Dermis microvascular lymphatic vessel endothelial cell (primary cell): ENCODE measurements around the gene SYT5. TPM values are rescaled to one million over a fixed set of nuclear protein-coding genes. Genes with fewer than 3 reads are reported as not detected.
"Not testable (repeated sequence)": the region's sequence is repeated elsewhere in the genome, so short reads cannot be mapped to it uniquely, and the experiment has no call there.

Experiments
- DNase-seq, 2 donors: peaks; one replicate each; pipeline versions ENCODE4 v3.0.0 to v3.0.0-alpha.2; 2010; ENCODE audit warnings: low read depth in 2 of 2
- total RNA-seq: library from RNA; depleted of rRNA; stranded (reverse); fragments of >200 nt; gene quantifications from 2 replicates; pipeline ENCODE4 v1.2.1, GENCODE V29; 2014

SYT5 gene
- total RNA-seq, 1 donor from 2014 or later = under 0.01 TPM

DNA sequence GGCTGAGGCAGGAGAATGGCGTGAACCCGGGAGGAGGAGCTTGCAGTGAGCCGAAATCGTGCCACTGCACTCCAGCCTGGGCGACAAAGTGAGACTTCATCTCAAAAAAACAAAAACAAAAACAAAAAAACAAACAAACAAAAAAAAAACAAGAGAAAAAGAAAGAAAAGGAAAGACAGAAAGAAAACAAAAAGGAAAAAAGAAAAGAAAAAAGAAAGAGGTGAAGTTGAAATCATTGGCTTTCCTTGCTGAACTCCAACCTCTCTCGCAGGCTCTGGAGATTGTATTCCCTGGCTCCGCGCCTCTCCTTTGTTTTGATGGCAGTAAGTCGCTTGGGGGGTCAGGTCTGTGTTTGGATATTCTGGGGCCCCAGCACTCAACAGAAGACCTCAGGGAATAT, 7.8 kb downstream of the SYT5 start:
- DNase-seq = not testable (repeated sequence)

DNA sequence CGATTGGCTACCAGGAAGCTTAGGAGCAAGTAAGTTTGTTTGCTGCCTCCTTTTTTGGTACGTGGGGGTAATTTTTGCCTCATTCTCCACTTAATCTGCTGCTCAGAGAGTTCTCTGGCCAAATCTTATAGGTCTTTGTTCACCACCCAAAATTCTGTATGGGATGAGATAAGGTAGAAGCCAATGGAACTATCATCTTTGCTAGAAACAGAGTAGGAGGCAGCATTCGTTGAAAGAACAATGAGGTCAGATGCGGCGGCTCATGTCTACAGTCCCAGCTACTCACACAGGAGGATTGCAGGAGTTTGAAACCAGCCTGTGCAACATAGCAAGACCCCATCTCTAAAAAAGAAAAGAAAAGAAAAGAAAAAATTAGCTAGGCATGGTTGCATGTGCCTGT, 8.6 kb downstream of the SYT5 start:
- no peak for DNase-seq

DNA sequence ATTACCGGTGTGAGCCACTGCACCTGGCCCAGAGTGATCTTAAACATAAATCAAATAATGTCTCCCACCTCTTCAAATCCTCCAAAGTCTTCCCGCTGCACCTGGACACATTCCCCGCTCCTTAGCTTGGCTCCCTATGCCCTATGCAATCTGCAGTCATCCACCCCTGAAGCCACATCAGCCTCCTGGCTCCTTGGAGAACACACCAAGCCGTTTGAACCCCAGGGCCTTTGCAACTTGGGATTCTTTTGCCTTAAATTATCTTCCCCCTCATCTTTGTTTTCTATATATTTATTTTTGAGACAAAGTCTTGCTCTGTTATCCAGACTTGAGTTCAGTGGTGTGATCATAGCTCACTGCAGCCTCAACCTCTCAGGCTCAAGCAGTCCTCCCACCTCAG, 11.0 kb downstream of the SYT5 start:
- no peak for DNase-seq

DNA sequence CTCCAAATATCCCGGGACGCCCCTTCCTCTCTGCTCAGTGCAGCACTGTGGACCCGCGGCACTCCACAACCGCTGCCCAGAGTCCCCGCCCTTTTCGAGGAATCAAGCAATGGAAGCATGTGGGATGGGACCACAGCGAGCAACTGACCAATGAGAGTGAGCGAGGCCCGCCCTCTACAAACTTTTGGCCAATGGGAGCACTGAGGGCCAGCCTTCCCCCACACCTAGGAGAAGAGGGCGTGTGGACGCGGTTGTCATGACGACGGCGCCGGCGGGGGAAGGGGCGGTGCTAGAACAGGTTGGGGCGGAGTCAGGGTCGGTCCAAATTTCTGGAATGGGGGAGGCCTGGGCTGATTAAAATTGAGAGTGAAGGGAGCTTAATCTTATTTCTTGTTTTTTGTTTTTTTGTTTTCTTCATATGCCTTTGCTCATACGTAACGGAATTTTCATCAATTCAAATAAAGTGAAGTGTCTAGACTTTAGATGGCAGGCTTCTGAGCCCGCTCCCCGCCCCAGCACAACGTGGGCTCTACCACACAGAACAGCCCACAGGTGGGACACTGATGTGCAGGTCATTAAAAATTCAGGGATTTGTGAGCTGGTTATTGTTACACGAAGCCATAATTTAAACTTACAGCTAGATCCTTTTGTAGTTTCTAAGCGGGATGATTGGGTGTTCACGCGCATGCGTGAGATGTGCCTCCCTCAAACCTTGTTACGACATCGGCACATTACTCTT, 13.4 kb downstream of the SYT5 start, which contains the start of gene DNAAF3:
TSS of gene DNAAF3 (minus strand) at position 84 of the 739 bp plus-strand sequence. CDS start 200 bp downstream, outside the sequence.
- DNase-seq = peak; percentile 96 to 99

DNA sequence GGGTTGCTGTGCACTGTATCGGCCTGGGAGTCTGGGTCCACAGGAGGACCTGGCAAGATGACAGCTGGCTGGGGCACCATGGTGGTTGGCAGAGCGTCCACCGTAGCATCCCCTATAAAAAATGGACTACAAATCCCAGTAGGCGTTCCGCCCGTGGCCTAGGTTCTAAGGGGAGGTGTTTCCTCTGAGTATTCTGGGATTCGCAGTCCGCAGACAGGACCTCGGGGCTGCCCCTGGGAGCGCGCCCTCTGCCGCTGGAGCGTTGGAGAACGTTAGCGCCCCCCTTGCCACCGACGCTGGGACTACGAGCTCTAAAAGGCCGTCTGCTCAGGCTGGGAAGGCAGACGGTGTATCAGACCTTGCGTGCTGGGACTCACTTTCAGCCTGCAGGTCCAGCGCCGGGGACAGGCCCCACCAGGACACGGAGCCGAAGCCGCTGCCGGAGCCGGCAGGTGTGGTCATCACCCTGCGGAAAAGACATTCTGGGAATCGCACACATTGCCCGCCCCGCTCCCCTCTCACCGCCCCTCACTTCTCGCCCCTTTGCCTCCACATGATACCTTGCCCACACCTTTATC, 14.0 kb downstream of the SYT5 start:
- peak; percentile 67 to 83 for DNase-seq

DNA sequence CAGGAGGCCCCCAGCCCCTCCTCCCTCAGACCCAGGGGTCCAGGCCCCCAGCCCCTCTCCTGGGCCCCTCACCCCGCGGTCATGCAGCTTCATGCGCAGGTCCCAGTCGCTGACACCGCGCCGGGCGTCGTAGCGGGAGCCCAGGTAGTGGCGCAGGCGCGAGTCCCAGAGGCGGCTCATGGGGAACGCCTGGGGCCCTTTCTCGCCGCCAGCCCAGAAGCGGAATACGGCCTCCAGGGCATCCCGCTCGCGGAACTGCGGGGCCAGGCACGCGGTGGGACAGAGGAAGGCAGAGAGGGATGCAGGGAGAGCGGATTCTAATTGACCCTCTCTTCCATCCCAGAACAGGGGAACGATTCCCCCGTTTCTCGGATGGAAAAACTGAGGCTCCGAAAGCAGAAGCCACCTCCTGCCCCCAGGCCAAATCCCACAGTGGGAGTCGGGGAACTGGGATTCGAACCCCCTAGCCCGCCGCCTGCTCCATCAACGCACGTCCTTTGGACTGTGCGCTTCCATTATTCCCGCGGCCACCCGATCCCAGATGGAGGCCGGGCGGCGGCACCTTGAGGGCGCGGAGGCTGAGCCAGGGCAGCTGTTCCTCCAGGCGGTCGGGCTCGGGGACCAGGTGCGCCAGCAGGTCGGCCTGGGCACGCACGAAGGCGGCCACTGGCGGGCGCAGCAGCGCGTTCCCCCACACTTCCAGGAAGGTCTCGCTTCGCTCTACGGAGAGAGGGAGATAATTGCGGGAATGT, 18.3 kb downstream of the SYT5 start:
- no peak for DNase-seq

DNA sequence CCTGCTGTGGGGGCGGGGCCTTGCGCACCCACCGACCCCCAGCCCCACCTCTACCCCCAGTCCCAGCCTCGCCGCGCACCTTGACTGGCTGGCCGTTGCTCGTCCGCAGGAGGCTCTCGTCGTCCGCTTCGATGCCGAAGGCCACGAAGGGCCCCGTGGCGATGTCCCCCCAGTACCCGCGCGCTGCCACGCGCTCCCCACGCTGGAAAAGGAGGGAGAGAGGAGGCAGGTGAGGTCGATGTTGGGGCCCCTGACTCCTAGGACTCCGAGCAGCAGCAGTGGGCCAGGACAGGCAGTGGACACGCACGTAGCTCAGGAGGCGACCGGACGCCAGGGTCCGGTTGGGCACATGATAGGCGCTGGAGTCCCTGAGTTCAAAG, 19.1 kb downstream of the SYT5 start:
- no peak for DNase-seq

DNA sequence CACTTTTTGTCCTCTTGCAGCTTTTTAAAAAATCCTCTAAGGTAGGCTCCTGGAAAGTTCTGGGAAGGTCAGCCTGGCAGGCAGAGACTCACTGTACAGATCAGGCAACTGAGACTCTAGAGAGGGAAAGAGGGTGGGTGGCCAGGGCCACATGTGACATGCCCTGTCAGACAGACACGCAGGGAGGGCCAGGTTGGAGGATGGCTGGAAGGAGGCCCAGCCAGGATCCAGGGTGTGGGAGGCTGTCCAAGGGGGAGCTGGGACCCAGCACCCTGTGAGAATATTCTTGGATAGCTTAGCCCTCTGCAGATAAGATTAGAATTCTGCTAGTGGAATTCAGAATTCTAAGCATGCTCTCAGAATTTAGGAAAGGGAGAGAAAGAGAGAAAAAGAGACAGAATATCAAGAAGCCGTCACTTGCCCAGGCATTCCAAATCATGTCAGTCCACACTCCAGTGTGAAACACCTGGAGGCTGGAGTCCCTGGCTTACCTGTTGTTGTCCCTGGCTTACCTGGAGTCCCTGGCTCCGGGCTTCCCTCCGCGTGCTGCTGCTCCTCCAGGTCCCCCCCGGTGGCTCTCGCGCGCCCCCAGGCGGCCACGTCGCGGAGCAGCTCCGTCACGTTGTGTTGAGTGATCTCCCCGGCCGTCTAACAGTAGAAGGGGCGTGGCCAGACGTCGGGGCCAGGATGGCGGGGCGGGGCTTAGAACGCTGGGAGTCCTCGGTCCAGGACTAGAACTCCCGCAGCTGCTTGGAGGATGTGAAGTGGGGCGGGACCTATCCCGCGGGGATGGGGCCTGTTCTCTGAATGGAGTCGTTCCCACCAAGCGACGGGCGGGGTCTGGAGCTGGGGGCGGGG, 19.7 kb downstream of the SYT5 start:
- peak; percentile 50 to 83 for DNase-seq

DNA sequence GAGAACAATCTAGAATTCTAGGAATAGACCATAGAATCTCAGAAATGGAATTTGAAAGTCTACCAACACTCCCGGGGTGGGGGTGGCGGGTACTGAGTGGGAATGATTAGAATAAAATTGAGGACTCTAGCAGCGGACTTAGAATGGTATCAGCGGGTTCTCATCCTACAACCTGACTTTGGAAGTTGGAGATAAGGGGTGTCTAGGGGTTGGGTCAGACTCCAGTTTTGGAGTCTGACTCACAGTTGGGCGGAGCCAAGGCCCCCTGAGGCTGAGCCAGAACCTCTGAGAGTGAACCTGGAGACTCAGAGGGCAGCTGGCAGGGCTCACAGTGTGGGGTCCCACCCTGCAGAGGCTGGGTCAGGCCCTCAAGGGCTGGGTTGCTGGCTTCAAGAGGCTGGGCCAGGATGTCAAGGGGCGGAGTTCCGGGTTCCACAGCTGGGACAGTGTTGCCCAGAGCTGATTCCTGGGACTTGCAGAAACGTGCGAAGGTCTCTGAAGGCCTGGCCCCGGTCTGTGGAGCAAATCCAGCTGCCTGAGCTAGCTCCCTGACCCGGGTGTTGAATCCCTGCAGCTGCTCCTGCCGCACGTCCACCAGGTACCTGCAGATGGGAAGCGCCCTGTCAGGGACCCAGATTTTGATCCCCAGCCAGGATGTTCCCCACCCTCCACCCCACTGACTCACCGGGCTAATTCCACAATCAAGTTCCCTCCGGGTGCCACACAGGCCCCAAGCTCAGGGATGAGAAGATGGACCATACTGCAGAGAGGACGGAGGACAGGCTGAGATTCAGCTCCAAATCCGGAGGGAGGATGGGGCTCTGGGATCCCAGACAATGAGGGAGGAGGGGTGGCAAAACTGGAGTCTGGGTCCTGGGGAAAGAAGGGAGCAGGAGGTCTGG, 21.0 kb downstream of the SYT5 start:
- no peak for DNase-seq

DNA sequence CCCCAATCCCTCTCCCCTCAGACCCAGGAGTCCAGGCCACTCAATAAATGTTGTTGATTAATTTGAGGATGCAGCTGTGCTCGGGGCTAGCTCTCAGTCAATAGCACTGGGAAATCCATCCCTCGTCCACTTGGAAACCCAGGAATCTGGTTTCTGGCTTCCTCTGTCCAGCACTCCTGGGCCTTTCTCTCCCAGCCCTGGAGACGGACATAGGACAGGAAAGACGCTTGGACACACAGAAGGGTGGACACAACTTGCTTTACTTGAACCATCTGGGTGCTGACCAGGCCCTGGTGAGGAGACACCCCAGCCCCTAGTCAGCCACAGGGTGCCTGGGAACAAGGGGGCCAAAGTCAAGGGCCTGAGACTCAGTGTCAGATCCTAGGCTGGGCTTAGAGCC, 21.7 kb downstream of the SYT5 start:
- no peak for DNase-seq

DNA sequence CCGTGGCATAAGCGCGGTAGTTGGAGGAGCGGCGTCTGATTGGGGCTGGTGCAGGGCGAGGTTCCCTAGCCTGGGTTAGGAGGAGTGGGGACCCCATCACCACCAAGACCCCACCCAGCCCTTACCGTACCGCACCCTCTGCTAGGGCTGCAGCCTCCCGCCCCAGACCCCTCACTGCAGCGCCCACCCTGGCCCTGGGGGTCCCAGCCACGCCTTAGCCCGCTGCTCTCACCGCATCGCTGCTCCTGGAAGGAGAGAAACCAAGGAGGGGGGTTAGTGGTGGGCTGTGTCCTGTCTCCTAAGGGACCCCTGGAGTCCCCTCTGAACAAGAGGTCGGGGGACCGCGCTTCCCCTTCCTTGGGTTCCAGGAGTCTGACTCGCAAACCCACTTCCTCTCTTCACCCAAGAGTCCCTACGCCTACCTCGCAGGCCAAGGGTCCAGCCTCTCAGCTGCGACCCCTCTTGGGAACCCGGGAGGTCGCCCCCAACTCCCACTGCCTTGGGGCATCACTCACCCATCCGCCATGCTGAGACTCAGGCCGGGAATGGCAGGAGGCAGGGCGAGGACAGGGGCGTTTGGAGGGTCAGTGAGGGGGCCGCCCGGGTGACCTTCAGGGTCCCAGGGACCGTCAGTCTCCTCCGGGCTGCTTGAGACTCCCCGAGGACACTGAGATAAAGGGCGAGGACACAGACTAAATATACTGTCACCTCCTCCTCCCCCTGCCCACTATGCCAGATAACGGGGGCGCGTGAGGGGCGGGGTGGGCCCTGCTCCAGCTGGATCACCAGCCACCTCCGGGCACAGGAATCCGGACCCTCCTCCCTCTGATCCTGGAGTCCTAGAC, 22.8 kb downstream of the SYT5 start, which contains the start of gene TNNI3:
TSS of gene TNNI3 (minus strand) at position 669 of the 845 bp plus-strand sequence. CDS start at position 526, 143 bp downstream.
- no peak for DNase-seq

DNA sequence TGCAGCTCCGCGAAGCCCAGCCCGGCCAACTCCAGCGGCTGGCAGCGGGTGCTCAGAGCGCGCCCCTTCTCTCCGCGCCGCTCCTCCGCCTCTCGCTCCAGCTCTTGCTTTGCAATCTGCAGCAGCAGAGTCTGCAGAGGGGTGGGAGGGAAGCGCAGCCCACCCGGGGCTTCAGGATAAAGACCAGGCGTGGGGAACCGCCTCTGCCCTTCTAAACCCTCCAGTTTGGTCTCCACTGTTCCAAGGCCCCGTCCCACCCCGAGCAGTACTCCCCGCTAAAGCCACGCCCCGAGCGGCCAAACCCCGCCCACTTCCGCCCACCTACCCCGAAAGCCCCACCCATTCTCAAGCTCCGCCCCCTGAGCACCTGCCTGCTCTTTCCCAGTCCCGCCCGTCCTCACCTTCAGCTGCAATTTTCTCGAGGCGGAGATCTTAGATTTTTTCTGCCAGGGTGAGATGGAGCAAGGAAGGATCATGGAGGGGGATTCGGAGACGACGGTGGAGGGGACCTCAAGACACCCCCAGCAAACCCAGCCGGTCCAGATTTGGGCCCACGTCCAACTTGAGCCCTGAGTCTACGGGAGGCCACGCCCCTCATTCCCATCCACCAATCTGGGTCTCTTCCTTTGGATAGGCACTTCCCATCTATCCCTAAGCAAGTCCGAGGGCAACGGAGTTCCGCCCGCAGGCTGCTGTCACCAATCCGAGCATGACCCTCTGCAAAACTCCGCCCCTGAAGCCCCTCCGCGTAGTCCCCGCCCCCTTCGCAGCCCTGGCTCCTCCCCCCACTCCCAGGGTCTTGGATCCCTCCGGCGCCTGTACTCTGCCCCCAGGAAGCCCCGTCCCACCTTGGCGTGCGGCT, 23.7 kb downstream of the SYT5 start:
- peak in 1 of 2 donors; percentile 23 for DNase-seq

DNA sequence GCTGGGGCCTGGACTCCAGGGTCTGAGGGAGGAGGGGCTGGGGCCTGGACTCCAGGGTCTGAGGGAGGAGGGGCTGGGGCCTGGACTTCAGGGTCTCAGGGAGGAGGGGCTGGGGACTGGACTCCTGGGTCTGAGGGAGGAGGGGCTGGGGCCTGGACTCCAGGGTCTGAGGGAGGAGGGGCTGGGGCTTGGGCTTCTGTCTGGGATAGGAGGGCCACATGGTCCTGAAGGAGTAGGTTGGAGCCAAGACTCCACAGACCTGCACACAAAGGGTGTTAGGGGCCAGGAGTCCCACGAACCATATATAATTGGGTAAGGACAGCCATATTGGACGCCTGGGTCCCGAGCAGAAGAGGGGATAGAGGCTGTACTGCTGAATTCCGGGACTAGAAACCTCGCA, 24.3 kb downstream of the SYT5 start:
- not testable (repeated sequence) for DNase-seq

DNA sequence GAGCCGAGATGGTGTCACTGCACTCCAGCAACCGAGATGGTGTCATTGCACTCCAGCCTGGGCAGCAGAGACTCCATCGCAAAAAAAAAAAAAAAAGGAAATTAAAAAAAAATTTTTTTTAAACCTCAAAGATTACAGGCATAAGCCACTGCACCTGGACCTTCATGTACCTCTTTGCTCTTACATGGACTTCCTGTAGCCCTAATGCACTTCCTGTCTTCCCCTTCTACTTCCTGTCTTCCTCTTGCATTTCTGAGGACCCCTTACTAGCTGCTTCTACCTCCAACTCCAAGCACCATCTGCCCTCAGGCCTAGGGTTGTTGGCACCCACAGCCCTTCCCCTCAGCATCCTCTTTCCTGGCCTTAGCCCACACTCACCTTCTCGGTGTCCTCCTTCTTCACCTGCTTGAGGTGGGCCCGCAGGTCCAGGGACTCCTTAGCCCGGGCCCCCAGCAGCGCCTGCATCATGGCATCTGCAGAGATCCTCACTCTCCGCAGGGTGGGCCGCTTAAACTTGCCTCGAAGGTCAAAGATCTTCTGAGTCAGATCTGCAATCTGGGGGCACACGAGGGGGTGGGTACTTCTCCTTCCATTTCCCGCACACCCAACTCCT, 26.3 kb downstream of the SYT5 start:
- DNase-seq = no peak

DNA sequence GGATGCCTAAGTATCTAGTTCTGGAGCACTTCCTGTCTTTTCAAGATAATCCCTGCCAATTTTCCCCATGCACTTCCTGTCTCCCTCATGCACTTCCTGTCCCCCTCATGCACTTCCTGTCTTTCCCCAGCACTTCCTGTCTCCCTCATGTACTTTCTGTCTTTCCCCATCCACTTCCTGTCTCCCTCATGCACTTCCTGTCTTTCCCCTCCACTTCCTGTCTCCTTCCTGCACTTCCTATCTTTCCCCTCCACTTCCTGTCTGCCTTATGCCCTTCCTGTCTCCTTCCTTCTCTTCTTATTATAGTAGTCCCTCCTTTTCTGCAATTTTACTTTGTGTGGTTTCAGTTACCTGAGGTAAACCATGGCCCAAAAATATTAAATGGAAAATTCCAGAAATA, 28.1 kb downstream of the SYT5 start:
- no peak for DNase-seq

DNA sequence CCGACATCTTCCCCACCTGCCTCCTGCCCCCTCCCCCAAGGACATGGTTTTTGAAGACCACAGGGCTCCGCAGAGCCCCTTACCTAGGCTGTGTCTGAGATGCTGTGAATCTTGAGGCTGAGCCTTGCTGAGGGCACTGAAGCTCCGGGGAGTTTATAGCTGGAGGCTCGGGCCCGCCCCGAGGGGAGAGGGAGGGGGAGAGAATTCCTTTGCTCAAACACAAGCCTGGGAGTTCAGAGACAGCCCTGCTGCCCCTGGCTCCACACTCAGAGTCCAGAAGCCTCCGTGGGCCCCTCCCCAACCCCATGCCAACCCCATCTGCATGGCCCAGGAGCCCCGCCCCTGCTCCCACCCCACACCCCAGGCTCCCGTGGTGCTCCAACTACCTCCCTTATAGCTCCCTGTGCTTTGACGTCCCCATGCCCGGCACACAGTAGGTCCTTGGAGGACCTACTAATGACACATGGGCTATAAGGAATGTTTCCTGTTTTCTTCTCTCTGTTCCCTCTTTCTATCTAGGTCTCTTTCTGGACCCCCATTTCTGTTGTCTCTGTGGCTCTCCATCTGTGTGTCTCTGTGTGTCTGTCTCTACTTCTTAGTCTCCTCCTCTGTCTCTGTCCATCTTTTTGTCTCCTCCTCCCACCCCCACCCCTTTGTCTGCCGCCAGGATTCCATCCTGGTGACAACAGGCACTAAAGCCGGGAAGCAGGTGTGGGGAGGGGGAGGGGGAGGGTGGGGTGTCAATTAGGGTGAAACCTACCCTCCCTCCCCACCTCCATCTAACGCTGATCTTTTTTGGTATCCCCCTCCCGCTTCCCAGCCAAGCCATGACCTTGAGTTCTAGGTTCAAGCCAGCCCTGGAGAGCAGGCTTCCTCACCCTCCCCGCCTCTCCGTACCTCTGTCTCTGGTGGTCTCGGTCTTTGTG, 30.7 kb downstream of the SYT5 start, which contains the start of gene TNNT1:
TSS of gene TNNT1 (minus strand) at position 129 of the 926 bp plus-strand sequence. CDS start 2,049 bp downstream, outside the sequence.
- no peak for DNase-seq
